Central memory CD8-positive, alpha-beta T cell (primary cell): ENCODE measurements around the gene ARFIP1.

ENCODE experiments used
- ATAC-seq: fragments of 150-1000 bp; cut with Tn5 transposase; replicated peaks from 2 replicates; pipeline ENCODE4 v1.10.0; 2022; ENCODE audit warnings: mild to moderate bottlenecking, moderate FRiP score, moderate number of reproducible peaks; ENCODE audit not compliant: poor library complexity, severe bottlenecking; ENCODE audit errors: extremely low read depth
- DNase-seq, 2 donors: peaks; one replicate each; pipeline ENCODE4 v3.0.0; 2021; ENCODE audit warnings: low spot score in 2 of 2
- H3K27ac Mint-ChIP-seq: one replicate; pipeline ENCODE4 v1.8.0; 2022; ENCODE audit warnings: low read depth, mild to moderate bottlenecking, moderate library complexity, mixed read lengths
- H3K27me3 Mint-ChIP-seq: one replicate; pipeline ENCODE4 v1.8.0; 2022; ENCODE audit warnings: mixed read lengths
- H3K36me3 Mint-ChIP-seq: one replicate; pipeline ENCODE4 v1.8.0; 2022; ENCODE audit warnings: mild to moderate bottlenecking, moderate library complexity, mixed read lengths; ENCODE audit not compliant: insufficient read depth
- H3K4me1 Mint-ChIP-seq: one replicate; pipeline ENCODE4 v1.8.0; 2022; ENCODE audit warnings: mixed read lengths
- H3K4me3 Mint-ChIP-seq: one replicate; pipeline ENCODE4 v1.8.0; 2022; ENCODE audit warnings: mild to moderate bottlenecking, moderate library complexity, mixed read lengths
- H3K9me3 Mint-ChIP-seq: one replicate; pipeline ENCODE4 v1.8.0; 2022; ENCODE audit warnings: mixed read lengths

Gene ARFIP1

GRCh38 chr4:152954741-152955140 lies 175.0 kb downstream of the ARFIP1 start:
- ATAC-seq (no peak), DNase-seq (no peak)
- Mint-ChIP-seq H3K27ac (no peak overlapping the region), H3K4me3 (no peak overlapping the region), H3K36me3 (peaks cover 1% of the 10 kb centered on the region), H3K4me1 (peaks cover 11% of the 10 kb centered on the region), H3K27me3 (peaks cover 27% of the 10 kb centered on the region), H3K9me3 (no peaks in the 10 kb centered on the region)

DNA sequence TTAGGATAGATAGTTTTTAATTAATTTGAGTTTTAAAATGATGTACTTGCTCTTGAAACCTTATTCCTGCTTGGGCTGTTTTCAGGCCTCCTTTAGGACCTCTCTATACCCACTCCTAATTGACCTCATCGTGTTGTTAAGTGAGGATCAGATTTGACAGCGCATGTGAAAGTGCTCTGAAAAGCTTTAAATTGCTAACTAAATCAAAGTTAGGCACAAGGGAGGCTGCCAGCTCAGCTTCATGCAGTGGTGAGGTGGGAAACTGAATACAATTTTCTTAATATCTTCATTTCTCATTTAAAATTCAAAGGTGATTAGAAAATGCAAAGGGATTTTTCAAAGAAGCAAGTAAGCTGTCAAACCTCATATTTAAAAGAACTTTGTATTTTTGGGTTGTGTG lies 176.4 kb downstream of the ARFIP1 start:
- DNase-seq: no peak
- Mint-ChIP-seq H3K27me3 (peaks cover 13% of the 10 kb centered on the region), H3K4me3 (no peak overlapping the region), H3K4me1 (peaks cover 11% of the 10 kb centered on the region), H3K36me3 (peaks cover 1% of the 10 kb centered on the region), H3K27ac (no peak overlapping the region), H3K9me3 (no peaks in the 10 kb centered on the region)
- ATAC-seq: no peak

DNA sequence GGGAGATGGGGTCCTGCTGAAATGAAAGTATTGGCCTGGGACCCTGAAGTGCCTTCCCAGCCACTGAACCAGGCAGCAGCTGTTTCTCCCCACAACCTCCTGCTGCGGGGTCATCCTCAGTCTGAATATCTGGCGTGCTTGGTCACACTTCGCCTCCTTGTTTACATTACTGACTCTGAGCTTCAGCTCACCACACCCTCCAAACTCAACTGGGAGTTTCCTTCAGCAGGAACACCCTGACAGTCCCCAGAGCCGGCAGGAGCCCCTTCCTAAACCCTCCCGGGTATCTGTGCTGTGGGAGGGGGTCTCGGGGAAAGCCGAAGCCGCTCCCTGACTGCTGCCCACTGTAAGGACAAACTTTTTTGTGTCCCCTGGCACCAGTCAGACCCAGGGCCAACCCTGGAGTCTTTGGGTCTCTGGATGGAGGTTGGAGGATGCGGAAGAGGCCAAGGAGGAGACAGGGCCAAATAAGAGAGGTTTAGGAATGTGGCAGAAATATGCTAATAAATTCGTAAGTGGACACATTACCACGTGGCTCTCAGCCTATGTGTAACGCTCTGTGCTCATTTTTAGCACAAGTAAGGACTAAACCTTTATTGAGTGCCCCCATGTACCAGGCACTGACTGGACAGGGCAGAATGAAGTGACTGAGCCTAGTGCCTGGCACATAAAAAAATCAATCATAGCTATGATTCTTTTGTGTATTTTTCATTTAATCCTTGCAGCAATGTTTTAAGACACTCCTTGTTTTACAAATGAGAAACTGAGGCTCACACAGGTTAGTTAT lies 177.1 kb downstream of the ARFIP1 start:
- Mint-ChIP-seq H3K27me3 (peaks cover 10% of the 10 kb centered on the region), H3K27ac (no peak overlapping the region)
- no peak for DNase-seq

DNA sequence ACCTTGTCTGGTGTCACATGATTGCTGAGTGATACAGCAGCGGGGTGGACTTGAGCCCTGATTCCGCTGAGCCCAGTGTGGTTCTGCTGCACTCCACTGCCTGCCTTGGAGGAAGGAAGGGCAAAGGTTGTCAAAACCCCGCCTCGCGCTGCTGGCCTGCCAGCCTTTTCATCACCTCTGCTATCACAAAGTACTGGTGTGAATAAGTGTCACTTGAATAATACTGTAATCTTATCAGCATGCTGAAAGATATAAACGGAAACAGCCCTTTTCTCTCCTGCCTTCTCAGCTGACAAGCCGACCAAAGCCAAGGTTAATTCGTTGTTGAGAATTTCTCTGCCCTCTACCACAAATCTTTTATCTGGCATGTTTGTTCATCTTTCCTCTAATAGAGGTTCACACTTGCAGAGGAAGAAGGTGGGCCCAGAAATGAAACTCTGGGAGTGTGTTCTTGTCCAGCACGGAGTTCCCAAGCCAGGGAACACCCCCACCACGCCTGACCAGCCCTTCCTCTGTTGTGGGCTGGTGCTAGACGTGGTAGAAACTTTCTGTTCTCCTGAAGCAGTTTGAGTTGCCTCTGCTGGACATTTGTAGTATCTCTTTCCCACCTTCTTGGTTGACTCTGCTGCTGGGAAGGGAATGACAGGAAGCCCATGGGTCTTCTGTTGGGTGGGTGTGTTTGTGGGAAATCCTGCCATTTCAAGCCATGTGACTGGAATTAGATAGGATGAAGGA lies 177.8 kb downstream of the ARFIP1 start:
- peak; percentile 77 for ATAC-seq
- no peak for DNase-seq
- peak overlapping the region; percentile 24 for H3K27ac Mint-ChIP-seq

More for the DNA sequence above, 177.1 kb downstream of the ARFIP1 start:
- Mint-ChIP-seq H3K4me1 (peaks cover 11% of the 10 kb centered on the region), H3K36me3 (peaks cover 1% of the 10 kb centered on the region), H3K9me3 (no peaks in the 10 kb centered on the region), H3K4me3 (no peak overlapping the region)
- no peak for ATAC-seq

DNA sequence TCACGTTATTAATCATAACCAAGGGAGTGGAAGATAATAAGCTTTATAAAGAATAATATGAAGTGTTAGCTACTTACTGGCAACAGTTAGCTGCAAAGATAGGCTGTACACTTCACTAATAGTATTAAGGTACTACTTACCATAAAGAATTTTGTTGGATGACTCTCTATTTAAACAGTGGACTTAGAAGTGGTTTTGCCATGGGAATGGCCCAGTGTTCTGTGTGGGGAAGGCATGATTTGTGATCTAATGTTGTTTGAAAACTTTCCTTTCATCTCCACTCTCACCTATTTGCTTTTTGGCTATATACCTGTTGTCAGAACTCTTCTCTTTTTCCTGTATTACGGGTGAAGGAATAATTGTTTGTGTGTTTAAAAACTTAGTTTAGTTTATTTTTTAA lies 179.3 kb downstream of the ARFIP1 start:
- Mint-ChIP-seq H3K4me3 (no peak overlapping the region), H3K27me3 (peaks cover under 1% of the 10 kb centered on the region), H3K4me1 (peaks cover 11% of the 10 kb centered on the region), H3K36me3 (peaks cover 1% of the 10 kb centered on the region), H3K27ac (no peak overlapping the region), H3K9me3 (no peaks in the 10 kb centered on the region)
- no peak for DNase-seq
- no peak for ATAC-seq

More for the DNA sequence above, 177.8 kb downstream of the ARFIP1 start:
- Mint-ChIP-seq H3K9me3 (no peaks in the 10 kb centered on the region), H3K36me3 (peaks cover 1% of the 10 kb centered on the region), H3K4me1 (peaks cover 11% of the 10 kb centered on the region), H3K4me3 (no peak overlapping the region), H3K27me3 (peaks cover 10% of the 10 kb centered on the region)

GRCh38 chr4:152960082-152960481 lies 180.3 kb downstream of the ARFIP1 start:
- Mint-ChIP-seq H3K4me1 (peaks cover 11% of the 10 kb centered on the region), H3K9me3 (no peaks in the 10 kb centered on the region), H3K36me3 (peaks cover 1% of the 10 kb centered on the region), H3K4me3 (no peak overlapping the region), H3K27ac (no peak overlapping the region), H3K27me3 (no peaks in the 10 kb centered on the region)
- ATAC-seq (no peak), DNase-seq (no peak)

DNA sequence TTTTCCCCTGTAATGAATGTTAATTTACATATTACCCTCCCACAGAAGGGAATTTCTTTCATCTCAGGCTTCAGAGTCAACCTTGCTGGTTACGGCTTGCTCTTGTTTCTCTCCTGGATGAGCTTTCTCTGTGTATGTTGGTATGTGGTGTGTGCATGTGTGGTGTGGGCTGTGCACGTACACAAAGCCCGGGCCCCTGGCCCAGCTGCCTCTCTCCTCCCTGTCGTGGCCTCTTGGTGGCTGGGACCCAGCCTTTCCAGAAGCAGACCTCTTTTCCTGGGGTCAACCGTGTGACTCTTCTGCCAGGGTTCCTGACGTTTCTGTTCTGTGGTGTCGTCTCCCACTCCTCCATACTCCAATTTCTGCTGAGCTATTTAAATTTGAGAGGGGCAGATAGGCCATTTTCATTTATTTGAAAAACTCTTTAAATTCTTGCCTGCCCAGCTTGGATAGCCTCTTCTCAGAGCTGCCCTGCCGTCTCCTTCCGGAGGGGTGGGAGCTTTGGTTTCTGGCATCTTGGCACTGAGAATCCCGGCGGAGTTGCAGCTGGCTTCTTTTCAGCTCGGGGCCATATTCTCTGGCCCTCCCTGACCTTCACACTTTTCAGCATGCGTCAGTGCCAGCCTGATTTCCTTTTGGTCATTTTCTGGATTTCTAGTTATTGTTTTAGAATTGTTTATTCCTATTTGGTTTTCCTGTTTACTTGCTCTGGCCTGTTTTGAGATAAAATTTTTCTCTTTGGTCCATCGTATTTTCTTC lies 181.4 kb downstream of the ARFIP1 start:
- ATAC-seq (no peak), DNase-seq (no peak)
- H3K27ac Mint-ChIP-seq: no peak overlapping the region
- H3K4me1 Mint-ChIP-seq: peaks cover 11% of the 10 kb centered on the region
- peaks cover 1% of the 10 kb centered on the region for H3K36me3 Mint-ChIP-seq
- no peaks in the 10 kb centered on the region for H3K9me3 Mint-ChIP-seq
- no peaks in the 10 kb centered on the region for H3K27me3 Mint-ChIP-seq
- H3K4me3 Mint-ChIP-seq: no peak overlapping the region

DNA sequence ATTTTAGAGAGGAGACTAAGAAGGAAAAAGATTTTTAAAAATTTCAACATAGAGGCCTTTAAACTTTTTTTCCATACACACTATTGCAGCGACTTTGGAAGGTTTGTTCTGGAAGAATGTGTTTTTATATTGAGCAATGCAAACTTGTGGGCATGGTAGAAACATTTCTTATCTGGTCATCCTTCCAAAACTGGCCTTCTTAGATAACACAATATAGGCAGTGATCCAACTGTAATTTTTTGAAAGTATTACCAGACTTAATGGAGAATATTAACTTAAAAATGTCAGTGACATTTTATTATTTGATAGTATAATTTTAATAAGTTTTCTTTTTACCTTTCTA lies 182.0 kb downstream of the ARFIP1 start:
- H3K27ac Mint-ChIP-seq: no peak overlapping the region
- peaks cover 1% of the 10 kb centered on the region for H3K36me3 Mint-ChIP-seq
- no peaks in the 10 kb centered on the region for H3K9me3 Mint-ChIP-seq
- H3K4me3 Mint-ChIP-seq: no peak overlapping the region
- no peak for DNase-seq
- H3K4me1 Mint-ChIP-seq: peaks cover 11% of the 10 kb centered on the region
- ATAC-seq: no peak
- H3K27me3 Mint-ChIP-seq: no peaks in the 10 kb centered on the region
